B cell (primary cell): ENCODE measurements around the gene NBL1.

Source experiments
- CTCF ChIP-seq: fragments of 200-600 bp; IDR thresholded peaks from one replicate; pipeline ENCODE4 v1.8.0; 2022; ENCODE audit warnings: antibody characterized with exemption, mild to moderate bottlenecking
- EZH2 ChIP-seq: IDR thresholded peaks from 2 replicates; pipeline ENCODE4 v1.6.1; 2012; ENCODE audit warnings: borderline replicate concordance, low read depth, mild to moderate bottlenecking, moderate library complexity, low read length; ENCODE audit not compliant: insufficient read depth, poor library complexity, severe bottlenecking

- no peak for TF ChIP-seq CTCF
- TF ChIP-seq EZH2 = no peak
Measured at GRCh38 chr1:19690342-19690741, 46.2 kb downstream of the NBL1 start.
